OCI-LY1 (cell line): ENCODE results near the gene MPP4.

Experiments
- H2AFZ ChIP-seq: fragments of 200-600 bp; sonication (generic), shearing (Covaris generic); 2 replicates; pipeline ENCODE4 v1.6.0; 2014; ENCODE audit warnings: antibody characterized with exemption, mild to moderate bottlenecking, low read length
- H3F3A ChIP-seq: fragments of 200-600 bp; sonication (generic), shearing (Covaris generic); 2 replicates; pipeline ENCODE4 v1.6.0; 2014; ENCODE audit warnings: mild to moderate bottlenecking, antibody characterized with exemption, low read length, moderate library complexity; ENCODE audit not compliant: insufficient read depth
- H3K27ac ChIP-seq: fragments of 200-600 bp; sonication (generic); 2 replicates; pipeline ENCODE4 v1.5.1; 2014; ENCODE audit warnings: low read length, mixed run types, mild to moderate bottlenecking, low read depth; ENCODE audit not compliant: poor library complexity, severe bottlenecking
- H3K27me3 ChIP-seq: fragments of 200-600 bp; sonication (generic); 2 replicates; pipeline ENCODE4 v1.6.0; 2014; ENCODE audit warnings: antibody characterized with exemption, mild to moderate bottlenecking, low read length, moderate library complexity; ENCODE audit not compliant: insufficient read depth
- H3K36me3 ChIP-seq: fragments of 200-600 bp; sonication (generic); 2 replicates; pipeline ENCODE4 v1.6.1; 2014; ENCODE audit warnings: mild to moderate bottlenecking, antibody characterized with exemption, low read length, moderate library complexity, mixed read lengths; ENCODE audit not compliant: insufficient read depth
- H3K4me1 ChIP-seq: fragments of 200-600 bp; sonication (generic); 2 replicates; pipeline ENCODE4 v1.5.1; 2014; ENCODE audit warnings: mild to moderate bottlenecking, low read length, moderate library complexity; ENCODE audit not compliant: insufficient read depth, severe bottlenecking
- H3K4me2 ChIP-seq: fragments of 200-600 bp; sonication (generic), shearing (Covaris generic); 2 replicates; pipeline ENCODE4 v1.6.1; 2014; ENCODE audit warnings: low read length
- H3K4me3 ChIP-seq: fragments of 200-600 bp; sonication (generic); 2 replicates; pipeline ENCODE4 v1.5.1; 2014; ENCODE audit warnings: low read length, low read depth, mild to moderate bottlenecking, mixed read lengths; ENCODE audit not compliant: poor library complexity, severe bottlenecking
- H3K79me2 ChIP-seq: fragments of 200-600 bp; shearing (Covaris generic); 2 replicates; pipeline ENCODE4 v1.6.1; 2016; ENCODE audit warnings: mixed run types, low read length, mixed read lengths; ENCODE audit not compliant: insufficient read depth
- H3K9ac ChIP-seq: fragments of 200-600 bp; sonication (generic), shearing (Covaris generic); 2 replicates; pipeline ENCODE4 v1.6.1; 2014; ENCODE audit warnings: mild to moderate bottlenecking, low read length, mixed read lengths
- H3K9me2 ChIP-seq: fragments of 200-600 bp; sonication (generic), shearing (Covaris generic); 2 replicates; pipeline ENCODE4 v1.6.1; 2014; ENCODE audit warnings: low read depth, mild to moderate bottlenecking, low read length, mixed read lengths
- H3K9me3 ChIP-seq: fragments of 200-600 bp; shearing (Covaris generic); 2 replicates; pipeline ENCODE4 v1.6.1; 2014; ENCODE audit warnings: low read length, mixed read lengths
- H4K20me1 ChIP-seq: fragments of 200-600 bp; sonication (generic), shearing (Covaris generic); 2 replicates; pipeline ENCODE4 v1.6.0; 2016; ENCODE audit warnings: mild to moderate bottlenecking, low read length; ENCODE audit not compliant: insufficient read depth
- EZH2 ChIP-seq: fragments of 200-600 bp; sonication (generic), shearing (Covaris generic); IDR thresholded peaks from 2 replicates; pipeline ENCODE4 v1.8.0; 2017; ENCODE audit warnings: borderline replicate concordance, mixed run types, mild to moderate bottlenecking, antibody characterized with exemption, low read length, moderate library complexity, mixed read lengths
- TF ChIP-seq, protein P1 (sequence below): fragments of 200-600 bp; sonication (generic), shearing (Covaris generic); IDR thresholded peaks from 2 replicates; pipeline ENCODE4 v1.5.1; 2017; ENCODE audit warnings: mild to moderate bottlenecking, antibody characterized with exemption, low read length, moderate library complexity, mixed read lengths

Gene MPP4

DNA sequence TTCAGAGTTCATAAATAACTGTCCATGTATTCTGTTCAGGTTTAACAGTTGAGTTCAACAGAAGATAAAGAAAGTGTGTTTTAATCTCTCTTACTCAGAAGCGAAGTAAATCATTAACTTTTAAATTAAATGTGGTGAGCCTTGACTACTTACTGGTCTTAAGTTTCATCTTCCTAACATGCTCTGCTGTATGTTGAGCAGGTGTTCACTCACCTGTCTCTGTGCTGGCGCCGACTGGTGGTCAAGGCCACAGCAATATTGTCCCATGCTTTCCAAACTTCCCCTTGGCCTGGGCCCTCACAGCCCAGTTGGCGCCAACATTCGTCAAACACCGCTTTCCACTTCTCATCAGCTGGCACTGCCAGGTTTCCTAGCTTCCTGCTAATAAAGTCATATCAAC lies 17.0 kb upstream of the MPP4 start:
- Histone ChIP-seq H3K79me2 (no peaks in the 10 kb centered on the region), H3K9me2 (no peaks in the 10 kb centered on the region), H3K36me3 (peaks cover 18% of the 10 kb centered on the region; the same call in 1 of the 2 replicates), H3K27me3 (no peaks in the 10 kb centered on the region), H3K27ac (no peak overlapping the region), H3K9me3 (peaks cover 3% of the 10 kb centered on the region; the same call in 1 of the 2 replicates), H3K4me2 (no peak overlapping the region), H2AFZ (no peak overlapping the region), H3K4me1 (no peaks in the 10 kb centered on the region), H3K4me3 (no peak overlapping the region), H3F3A (no peaks in the 10 kb centered on the region), H3K9ac (no peak overlapping the region), H4K20me1 (no peaks in the 10 kb centered on the region)
- TF ChIP-seq, protein P1, sequence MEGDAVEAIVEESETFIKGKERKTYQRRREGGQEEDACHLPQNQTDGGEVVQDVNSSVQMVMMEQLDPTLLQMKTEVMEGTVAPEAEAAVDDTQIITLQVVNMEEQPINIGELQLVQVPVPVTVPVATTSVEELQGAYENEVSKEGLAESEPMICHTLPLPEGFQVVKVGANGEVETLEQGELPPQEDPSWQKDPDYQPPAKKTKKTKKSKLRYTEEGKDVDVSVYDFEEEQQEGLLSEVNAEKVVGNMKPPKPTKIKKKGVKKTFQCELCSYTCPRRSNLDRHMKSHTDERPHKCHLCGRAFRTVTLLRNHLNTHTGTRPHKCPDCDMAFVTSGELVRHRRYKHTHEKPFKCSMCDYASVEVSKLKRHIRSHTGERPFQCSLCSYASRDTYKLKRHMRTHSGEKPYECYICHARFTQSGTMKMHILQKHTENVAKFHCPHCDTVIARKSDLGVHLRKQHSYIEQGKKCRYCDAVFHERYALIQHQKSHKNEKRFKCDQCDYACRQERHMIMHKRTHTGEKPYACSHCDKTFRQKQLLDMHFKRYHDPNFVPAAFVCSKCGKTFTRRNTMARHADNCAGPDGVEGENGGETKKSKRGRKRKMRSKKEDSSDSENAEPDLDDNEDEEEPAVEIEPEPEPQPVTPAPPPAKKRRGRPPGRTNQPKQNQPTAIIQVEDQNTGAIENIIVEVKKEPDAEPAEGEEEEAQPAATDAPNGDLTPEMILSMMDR, result no peak
- no peak for TF ChIP-seq EZH2

DNA sequence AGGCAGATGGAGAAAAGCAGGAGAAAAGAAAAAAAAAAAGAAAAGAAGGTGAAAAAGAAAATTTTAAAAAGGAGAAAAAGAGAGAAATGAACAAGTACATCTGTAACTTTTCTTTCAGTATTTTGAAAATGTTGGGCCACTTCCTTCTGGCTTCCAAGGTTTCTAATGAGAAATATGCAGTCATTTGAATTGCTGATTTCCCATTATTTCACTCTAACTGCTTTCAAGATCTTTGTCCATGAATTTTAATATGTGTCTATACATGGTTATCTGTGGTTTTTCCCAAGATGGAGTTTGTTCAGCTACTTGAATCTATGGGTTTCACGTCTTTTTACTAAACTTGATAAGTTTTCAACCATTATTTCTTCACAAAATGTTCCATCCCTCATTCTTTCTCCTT lies 14.3 kb upstream of the MPP4 start:
- Histone ChIP-seq H3K9ac (no peak overlapping the region), H3K27me3 (no peaks in the 10 kb centered on the region), H3F3A (no peaks in the 10 kb centered on the region), H3K4me1 (no peaks in the 10 kb centered on the region), H2AFZ (no peak overlapping the region), H3K9me2 (no peaks in the 10 kb centered on the region), H4K20me1 (no peaks in the 10 kb centered on the region), H3K36me3 (peaks cover 15% of the 10 kb centered on the region; the same call in 1 of the 2 replicates), H3K79me2 (no peaks in the 10 kb centered on the region), H3K27ac (no peak overlapping the region), H3K9me3 (no peaks in the 10 kb centered on the region), H3K4me2 (no peak overlapping the region), H3K4me3 (no peak overlapping the region)
- TF ChIP-seq EZH2, result no peak
- TF ChIP-seq, protein P1, result no peak

DNA sequence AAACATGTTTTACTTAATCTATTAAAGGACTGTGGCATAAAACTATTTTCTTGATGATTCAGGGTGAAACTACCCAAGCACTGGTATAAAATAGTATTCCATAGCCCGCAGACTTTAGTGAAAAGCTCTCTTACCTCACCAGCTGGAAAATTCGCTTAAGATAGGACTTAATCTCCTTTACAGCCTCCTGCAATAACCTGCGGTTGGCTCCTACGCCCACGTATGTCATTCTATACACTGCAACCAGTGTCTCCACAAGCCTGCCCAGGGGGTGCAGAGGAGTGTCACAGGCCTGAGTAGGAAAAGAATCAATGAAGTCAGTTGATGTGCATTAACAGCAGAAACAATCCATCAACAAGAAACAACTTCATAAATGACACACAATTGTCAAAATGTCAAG lies 11.3 kb upstream of the MPP4 start:
- Histone ChIP-seq H3K27ac (no peak overlapping the region), H3K9me3 (no peaks in the 10 kb centered on the region), H3K9me2 (no peaks in the 10 kb centered on the region), H2AFZ (no peak overlapping the region), H3K4me3 (no peak overlapping the region), H3F3A (no peaks in the 10 kb centered on the region), H3K4me2 (no peak overlapping the region), H3K9ac (no peak overlapping the region), H3K79me2 (no peaks in the 10 kb centered on the region), H3K27me3 (no peaks in the 10 kb centered on the region), H4K20me1 (no peaks in the 10 kb centered on the region), H3K4me1 (no peaks in the 10 kb centered on the region), H3K36me3 (peaks cover 7% of the 10 kb centered on the region; the same call in 1 of the 2 replicates)
- TF ChIP-seq, protein P1, result no peak
- no peak for TF ChIP-seq EZH2
